GM12878 (cell line): ENCODE measurements around the gene TNS4.

ENCODE experiments used
- ASH2L ChIP-seq: fragments of 300-600, 200-600 bp; sonication (generic); IDR thresholded peaks from 2 replicates; pipeline ENCODE4 v1.6.1; 2017; ENCODE audit warnings: low read depth, mild to moderate bottlenecking, borderline replicate concordance
- CEBPB ChIP-seq, 2 experiments: fragments of 150-350 bp in 1 of 2; IDR thresholded peaks; 2 replicates each; pipeline ENCODE4 v1.6.1; 2012 to 2014; ENCODE audit warnings: low read depth in 2 of 2, low read length in 2 of 2, borderline replicate concordance in 1 of 2, inconsistent platforms in 1 of 2
- CTCF ChIP-seq, 3 experiments: IDR thresholded peaks in 2 of 3; conservative IDR thresholded peaks in 1 of 3; 2 replicates each; pipeline ENCODE4 v1.5.1; 2011; ENCODE audit warnings: low read depth in 3 of 3, low read length in 3 of 3, mild to moderate bottlenecking in 3 of 3, control low read depth in 2 of 3, moderate library complexity in 2 of 3, inconsistent platforms in 1 of 3, mixed read lengths in 1 of 3; ENCODE audit not compliant: control insufficient read depth in 2 of 3, insufficient read depth in 1 of 3; ENCODE audit errors: extremely low read depth in 1 of 3
- RFX5 ChIP-seq: IDR thresholded peaks from 2 replicates; pipeline ENCODE4 v1.6.1; 2011; ENCODE audit warnings: low read depth, low read length, improper control_type of control experiment
- TCF12 ChIP-seq: IDR thresholded peaks from 2 replicates; pipeline ENCODE4 v1.6.1; 2011; ENCODE audit warnings: low read depth, mild to moderate bottlenecking, low read length
- TCF7 ChIP-seq: IDR thresholded peaks from 2 replicates; pipeline ENCODE4 v1.6.1; 2014; ENCODE audit warnings: antibody characterized with exemption, borderline replicate concordance
- TF ChIP-seq, protein P1 (sequence below): IDR thresholded peaks from 2 replicates; pipeline ENCODE4 v1.6.1; 2011; ENCODE audit warnings: low read depth, low read length, improper control_type of control experiment, borderline replicate concordance

DNA sequence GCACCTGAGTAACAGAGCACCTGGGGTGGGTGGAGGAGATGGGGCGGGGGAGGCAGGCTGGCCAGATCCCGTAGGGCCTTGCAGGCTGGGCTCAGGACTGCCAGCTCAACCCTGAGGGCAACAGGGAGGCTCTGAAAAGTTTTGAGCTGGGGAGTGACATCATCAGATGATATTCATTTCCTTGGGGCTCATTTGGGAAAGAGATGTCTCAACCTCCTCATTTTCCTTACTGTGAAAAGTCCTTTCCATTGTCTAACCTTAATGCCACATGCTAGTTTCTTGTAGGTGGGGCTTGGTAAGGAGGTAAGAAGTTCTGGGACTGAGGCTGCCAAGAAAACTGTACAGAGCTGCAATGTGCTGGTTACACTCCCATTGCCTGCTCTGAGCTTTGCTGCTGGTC lies 3.7 kb downstream of the TNS4 start:
- TF ChIP-seq CTCF (IDR thresholded peaks at IDR 0.05 in 2 of 3, conservative IDR thresholded peaks at IDR 0.05 in 1 of 3; ENCODE audit: control insufficient read depth in 2 of 3, extremely low read depth in 1 of 3, insufficient read depth in 1 of 3, low read depth in 3 of 3, low read length in 3 of 3) (no peak), TCF7 (no peak), TCF12 (no peak), RFX5 (no peak), CEBPB (IDR thresholded peaks at IDR 0.05; ENCODE audit: borderline replicate concordance in 1 of 2, low read depth in 2 of 2, low read length in 2 of 2) (no peak), ASH2L (no peak)
- TF ChIP-seq, protein P1, sequence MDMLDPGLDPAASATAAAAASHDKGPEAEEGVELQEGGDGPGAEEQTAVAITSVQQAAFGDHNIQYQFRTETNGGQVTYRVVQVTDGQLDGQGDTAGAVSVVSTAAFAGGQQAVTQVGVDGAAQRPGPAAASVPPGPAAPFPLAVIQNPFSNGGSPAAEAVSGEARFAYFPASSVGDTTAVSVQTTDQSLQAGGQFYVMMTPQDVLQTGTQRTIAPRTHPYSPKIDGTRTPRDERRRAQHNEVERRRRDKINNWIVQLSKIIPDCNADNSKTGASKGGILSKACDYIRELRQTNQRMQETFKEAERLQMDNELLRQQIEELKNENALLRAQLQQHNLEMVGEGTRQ, result no peak
